K562 treated with DMSO at 1 percent for 24 hours (cell line): ENCODE data around the gene NDUFS7. TPM values are rescaled to one million over a fixed set of nuclear protein-coding genes. Genes with fewer than 3 reads are reported as not detected.

Source experiments
- total RNA-seq: library from RNA; unstranded; fragments of 300-600 nt; gene quantifications from 2 replicates; pipeline ENCODE4 v1.2.3, GENCODE V29; 2022; ENCODE audit warnings: low read depth; ENCODE audit not compliant: insufficient read depth

Gene NDUFS7
- total RNA-seq = 455 and 509 TPM in 2 replicates

DNA sequence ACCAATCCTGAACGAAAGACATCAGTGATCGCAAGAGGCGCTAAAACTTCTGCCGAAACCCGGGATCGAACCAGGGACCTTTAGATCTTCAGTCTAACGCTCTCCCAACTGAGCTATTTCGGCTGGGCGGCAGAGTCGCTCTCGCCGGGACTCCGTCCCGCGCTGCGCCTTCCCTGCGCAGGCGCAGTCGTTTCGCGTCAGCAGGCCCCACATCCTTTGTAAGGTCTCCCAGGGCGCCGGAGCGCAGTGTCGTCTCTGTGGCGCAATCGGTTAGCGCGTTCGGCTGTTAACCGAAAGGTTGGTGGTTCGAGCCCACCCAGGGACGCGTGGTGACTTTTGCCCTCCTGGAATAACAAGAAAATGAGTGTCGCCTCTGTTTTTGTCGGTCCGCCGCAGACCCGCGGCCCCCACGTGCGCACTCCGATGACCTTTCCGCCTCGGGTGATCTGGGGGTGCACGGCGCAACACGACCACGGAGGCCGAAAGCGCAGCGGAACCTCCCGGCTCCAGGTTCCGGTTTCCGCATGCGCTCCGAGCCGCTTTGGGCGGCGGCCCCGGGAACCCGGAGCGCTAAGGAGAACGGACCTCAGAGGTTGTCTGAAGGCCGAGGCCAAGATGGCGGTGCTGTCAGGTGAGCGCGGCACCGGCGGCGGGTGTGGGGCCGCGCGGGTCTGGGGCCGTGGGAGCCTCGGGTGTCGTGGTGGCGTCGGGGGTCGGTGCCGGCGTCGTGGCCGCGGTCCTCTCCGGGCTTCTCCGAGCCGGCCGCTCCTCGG, at the start of gene NDUFS7:
TSS of gene NDUFS7 (plus strand) at position 596 of the 773 bp plus-strand sequence. CDS start at position 616, 20 bp downstream.

DNA sequence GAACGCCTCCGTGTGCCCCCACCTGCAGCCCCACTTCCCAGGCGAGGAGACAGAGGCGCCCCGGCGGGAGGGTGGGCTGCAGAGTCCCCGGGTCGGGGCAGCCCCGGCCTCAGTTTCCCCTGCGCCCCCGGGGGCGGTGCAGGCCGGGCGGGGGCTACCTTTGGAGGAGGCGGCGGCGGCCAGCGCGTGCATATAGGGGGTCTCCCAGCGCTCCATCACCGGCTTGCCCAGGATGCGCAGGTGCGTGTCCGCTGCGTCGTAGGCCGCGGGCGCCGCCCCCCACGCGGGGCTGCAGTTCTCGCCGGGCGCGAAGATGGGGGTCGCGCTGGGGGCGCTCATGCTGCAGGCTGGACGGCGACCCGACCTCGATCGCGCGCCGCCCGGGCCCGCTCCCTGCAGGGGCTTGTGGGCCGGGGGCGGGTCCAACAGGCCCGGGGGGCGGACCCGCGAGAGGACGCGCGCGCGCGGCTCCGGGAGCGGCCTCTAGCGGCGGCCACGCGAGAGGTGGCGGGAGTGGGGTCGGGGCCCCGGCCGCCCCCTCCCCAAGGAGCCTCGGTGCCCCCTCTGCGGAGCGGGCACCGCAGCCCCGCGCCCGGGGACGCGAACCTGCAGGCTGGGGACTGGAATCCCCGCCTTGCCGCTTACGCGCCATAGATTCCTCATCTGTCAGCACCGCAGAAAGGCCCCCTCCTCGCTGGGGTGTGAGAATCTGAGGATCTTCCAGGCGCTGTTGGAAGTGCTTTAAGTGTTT, 17.6 kb downstream of the NDUFS7 start, which contains the start of gene GAMT:
TSS of gene GAMT (minus strand) at position 405 of the 751 bp plus-strand sequence. CDS start at position 339, 66 bp downstream.

DNA sequence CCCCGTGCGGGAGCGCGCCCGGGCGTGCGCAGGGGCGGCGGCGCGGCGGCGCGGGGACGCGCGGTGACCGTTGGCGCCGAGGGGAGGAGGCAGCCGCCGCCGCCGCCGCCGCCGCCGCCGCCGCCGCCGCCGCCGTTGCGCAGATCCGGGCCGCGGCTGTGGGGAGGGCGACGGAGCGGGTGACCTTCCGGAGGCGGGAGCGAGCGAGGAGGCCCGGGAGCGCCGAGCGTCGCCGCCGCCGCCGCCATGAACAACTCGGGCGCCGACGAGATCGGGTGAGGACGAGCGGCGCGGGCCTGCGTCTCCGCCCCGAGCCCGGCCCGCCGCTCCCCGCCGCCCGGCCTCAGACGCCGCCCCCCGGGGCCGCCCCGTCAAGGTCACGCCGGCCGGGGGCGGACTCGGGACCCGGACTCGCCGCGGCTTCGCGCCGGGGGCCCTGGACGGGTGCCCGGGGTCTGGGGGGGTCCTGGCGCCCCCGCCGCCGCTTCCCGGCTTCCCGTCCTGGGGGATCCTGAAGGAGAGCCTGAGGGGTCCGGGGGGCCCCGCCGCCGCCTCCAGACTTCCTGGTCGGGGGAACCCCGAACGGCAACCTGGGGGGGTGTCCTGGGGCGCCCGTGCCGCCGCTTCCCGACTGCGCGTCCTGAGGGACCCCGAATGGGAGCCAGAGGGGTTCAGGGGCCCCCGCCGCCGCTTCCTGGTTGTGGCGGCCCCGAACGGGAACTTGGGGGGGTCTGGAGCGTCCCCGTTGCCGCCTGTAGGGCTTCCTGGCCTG, 24.0 kb downstream of the NDUFS7 start, which contains the start of gene DAZAP1:
TSS of gene DAZAP1 (plus strand) at position 59 of the 772 bp plus-strand sequence. CDS start at position 247, 188 bp downstream.

DNA sequence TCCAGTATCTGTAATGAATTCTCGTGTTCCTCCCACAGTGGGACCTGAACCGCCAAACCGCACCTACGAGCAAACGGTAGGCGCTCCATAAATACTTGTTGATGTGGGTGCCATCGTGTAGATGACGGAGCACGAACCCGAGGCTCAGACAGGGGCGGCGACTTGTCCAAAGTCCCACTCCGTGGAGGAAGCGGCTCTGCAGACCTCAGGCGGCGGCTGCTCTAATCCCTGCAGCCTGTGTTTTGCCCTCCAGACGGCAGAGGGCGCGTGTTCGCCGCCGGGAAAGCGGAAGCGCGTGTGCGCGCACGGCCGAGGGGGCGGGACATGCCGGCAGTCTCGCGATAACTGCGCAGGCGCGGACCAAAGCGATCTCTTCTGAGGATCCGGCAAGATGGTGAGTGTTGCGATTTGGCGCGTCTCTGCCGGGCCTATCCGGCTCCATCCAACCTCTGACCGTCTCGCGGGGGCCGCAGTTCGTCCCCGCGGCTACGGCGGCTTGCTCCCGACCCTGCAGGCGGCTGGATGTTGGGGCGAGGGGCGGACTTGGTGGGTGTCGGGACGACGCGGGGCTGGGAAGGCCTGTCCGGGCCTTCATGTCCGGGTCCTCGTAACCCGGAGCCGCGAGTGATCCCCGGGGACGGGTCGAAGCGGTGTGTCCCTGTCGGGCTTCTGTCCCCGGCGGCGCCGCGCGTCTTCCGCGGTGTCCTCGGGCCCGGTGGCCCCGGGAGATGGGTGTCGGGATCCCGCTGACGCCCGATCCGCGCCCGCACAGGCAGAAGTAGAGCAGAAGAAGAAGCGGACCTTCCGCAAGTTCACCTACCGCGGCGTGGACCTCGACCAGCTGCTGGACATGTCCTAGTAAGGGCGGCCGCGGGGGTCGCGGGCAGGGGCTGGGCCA, 54.6 kb downstream of the NDUFS7 start, which contains the start of gene RPS15:
TSS of gene RPS15 (plus strand) at position 362 of the 898 bp plus-strand sequence. CDS start at position 392, 30 bp downstream.

Other genes starting within 250 kb of the NDUFS7 start
- 48.0 and 49.2 TPM in 2 replicates for gene SBNO2, start 209.6 kb upstream of the NDUFS7 start, total RNA-seq
- gene STK11, start 178.1 kb upstream of the NDUFS7 start, total RNA-seq = 143 and 156 TPM in 2 replicates
- gene CBARP, start 145.9 kb upstream of the NDUFS7 start, total RNA-seq = 7.1 and 10.1 TPM in 2 replicates
- gene ATP5F1D, start 142.2 kb upstream of the NDUFS7 start, total RNA-seq = 387 and 503 TPM in 2 replicates
- 68.5 and 71.2 TPM in 2 replicates for gene MIDN, start 135.3 kb upstream of the NDUFS7 start, total RNA-seq
- 121 and 125 TPM in 2 replicates for gene CIRBP, start 114.6 kb upstream of the NDUFS7 start, total RNA-seq
- 76.4 and 82.4 TPM in 2 replicates for gene FAM174C, start 108.4 kb upstream of the NDUFS7 start, total RNA-seq
- gene EFNA2, start 98.0 kb upstream of the NDUFS7 start, total RNA-seq = not detected in 2 replicates
- 65.8 and 79.9 TPM in 2 replicates for gene GAMT, start 17.6 kb downstream of the NDUFS7 start, total RNA-seq
- gene DAZAP1, start 23.7 kb downstream of the NDUFS7 start, total RNA-seq = 118 and 124 TPM in 2 replicates
- 5,734 and 6,329 TPM in 2 replicates for gene RPS15, start 54.5 kb downstream of the NDUFS7 start, total RNA-seq
- gene APC2, start 66.2 kb downstream of the NDUFS7 start, total RNA-seq = 0.60 and 1.2 TPM in 2 replicates
- 50.2 and 55.2 TPM in 2 replicates for gene C19orf25, start 95.3 kb downstream of the NDUFS7 start, total RNA-seq
- 4.4 and 5.7 TPM in 2 replicates for gene PCSK4, start 106.4 kb downstream of the NDUFS7 start, total RNA-seq
- 69.9 and 72.3 TPM in 2 replicates for gene REEP6, start 107.3 kb downstream of the NDUFS7 start, total RNA-seq
- gene ADAMTSL5, start 129.1 kb downstream of the NDUFS7 start, total RNA-seq = 12.2 and 13.3 TPM in 2 replicates
- gene PLK5, start 140.2 kb downstream of the NDUFS7 start, total RNA-seq = not detected in 2 replicates
- 32.4 and 43.7 TPM in 2 replicates for gene MEX3D, start 184.4 kb downstream of the NDUFS7 start, total RNA-seq
- 157 and 180 TPM in 2 replicates for gene MBD3, start 209.0 kb downstream of the NDUFS7 start, total RNA-seq
- gene UQCR11, start 221.6 kb downstream of the NDUFS7 start, total RNA-seq = 73.8 and 75.3 TPM in 2 replicates